ENCODE data around the gene SLC25A26. TPM values are rescaled to one million over a fixed set of nuclear protein-coding genes. Genes with fewer than 3 reads are reported as not detected.
"Not testable (repeated sequence)": the region's sequence is repeated elsewhere in the genome, so short reads cannot be mapped to it uniquely, and the experiment has no call there.

The SLC25A26 gene
- total RNA-seq, 6 experiments from 2014 or later: 12.8 to 16.3 (median 13.6) TPM

DNA sequence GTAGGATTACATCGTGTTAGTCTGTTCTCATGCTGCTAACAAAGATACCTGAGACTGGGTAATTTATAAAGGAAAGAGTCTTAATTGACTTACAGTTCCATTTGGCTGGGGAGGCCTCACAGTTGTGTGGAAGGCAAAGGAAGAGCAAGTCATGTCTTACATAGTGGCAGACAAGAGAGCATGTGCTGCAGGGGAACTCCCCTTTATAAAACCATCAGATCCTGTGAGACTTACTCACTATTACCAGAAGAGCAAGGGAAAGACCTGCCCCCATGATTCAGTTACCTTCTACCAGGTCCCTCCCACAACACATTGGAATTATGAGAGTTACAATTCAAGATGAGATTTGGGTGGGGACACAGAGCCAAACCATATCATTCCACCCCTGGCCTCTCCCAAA is 3.4 kb downstream of the SLC25A26 start:
- TF ChIP-seq, protein P1, sequence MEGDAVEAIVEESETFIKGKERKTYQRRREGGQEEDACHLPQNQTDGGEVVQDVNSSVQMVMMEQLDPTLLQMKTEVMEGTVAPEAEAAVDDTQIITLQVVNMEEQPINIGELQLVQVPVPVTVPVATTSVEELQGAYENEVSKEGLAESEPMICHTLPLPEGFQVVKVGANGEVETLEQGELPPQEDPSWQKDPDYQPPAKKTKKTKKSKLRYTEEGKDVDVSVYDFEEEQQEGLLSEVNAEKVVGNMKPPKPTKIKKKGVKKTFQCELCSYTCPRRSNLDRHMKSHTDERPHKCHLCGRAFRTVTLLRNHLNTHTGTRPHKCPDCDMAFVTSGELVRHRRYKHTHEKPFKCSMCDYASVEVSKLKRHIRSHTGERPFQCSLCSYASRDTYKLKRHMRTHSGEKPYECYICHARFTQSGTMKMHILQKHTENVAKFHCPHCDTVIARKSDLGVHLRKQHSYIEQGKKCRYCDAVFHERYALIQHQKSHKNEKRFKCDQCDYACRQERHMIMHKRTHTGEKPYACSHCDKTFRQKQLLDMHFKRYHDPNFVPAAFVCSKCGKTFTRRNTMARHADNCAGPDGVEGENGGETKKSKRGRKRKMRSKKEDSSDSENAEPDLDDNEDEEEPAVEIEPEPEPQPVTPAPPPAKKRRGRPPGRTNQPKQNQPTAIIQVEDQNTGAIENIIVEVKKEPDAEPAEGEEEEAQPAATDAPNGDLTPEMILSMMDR (IDR thresholded peaks at IDR 0.05): no peak
- Mint-ChIP-seq H3K27me3 (ENCODE audit: insufficient read depth) (no peaks in the 10 kb centered on the region), H3K27ac (no peak overlapping the region), H3K4me1 (ENCODE audit: low read depth) (peaks cover 19% of the 10 kb centered on the region), H3K9me3 (no peaks in the 10 kb centered on the region), H3K4me3 (no peak overlapping the region), H3K36me3 (ENCODE audit: low read depth) (no peaks in the 10 kb centered on the region)
- DNase-seq: no peak

DNA sequence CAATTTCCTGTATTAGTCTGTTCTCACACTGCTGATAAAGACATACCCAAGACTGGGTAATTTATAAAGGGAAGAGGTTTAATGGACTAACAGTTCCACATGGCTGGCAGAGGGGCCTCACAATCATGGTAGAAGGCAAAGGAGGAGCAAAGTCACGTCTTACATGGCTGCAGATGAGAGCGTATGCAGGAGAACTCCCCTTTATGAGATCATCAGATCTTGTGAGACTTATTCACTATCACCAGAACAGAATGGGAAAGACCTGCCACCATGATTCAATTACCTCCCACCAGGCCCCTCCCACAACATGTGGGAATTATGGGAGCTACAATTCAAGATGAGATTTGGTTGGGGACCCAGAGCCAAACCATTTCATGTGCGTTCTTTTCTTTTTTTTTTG is 5.3 kb downstream of the SLC25A26 start:
- not testable (repeated sequence) for H3K9me3 Mint-ChIP-seq; DNase-seq; H3K36me3 Mint-ChIP-seq (ENCODE audit: low read depth); H3K4me1 Mint-ChIP-seq (ENCODE audit: low read depth); H3K27me3 Mint-ChIP-seq (ENCODE audit: insufficient read depth); H3K27ac Mint-ChIP-seq; H3K4me3 Mint-ChIP-seq

DNA sequence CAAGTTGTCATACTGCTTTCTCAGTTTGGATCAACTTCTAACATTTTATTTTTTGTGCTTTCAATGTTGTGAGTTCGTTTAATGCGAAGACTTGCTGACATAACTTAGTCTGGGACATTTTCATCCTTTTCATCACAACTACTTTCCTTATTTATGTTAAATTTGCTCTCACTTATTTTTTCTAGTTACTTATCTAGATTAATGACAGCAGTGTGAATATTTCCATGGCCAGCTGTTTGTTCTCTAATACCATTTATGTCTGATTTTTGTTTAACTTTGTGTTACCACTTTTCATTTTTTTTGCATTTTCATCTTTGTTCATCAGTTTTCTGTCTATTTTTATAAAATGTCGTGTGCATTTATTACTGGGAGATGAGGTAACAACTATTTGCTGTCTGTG is 6.2 kb downstream of the SLC25A26 start:
- no peaks in the 10 kb centered on the region for H3K9me3 Mint-ChIP-seq
- TF ChIP-seq, protein P1 (IDR thresholded peaks at IDR 0.05): no peak
- no peak overlapping the region for H3K4me3 Mint-ChIP-seq

DNA sequence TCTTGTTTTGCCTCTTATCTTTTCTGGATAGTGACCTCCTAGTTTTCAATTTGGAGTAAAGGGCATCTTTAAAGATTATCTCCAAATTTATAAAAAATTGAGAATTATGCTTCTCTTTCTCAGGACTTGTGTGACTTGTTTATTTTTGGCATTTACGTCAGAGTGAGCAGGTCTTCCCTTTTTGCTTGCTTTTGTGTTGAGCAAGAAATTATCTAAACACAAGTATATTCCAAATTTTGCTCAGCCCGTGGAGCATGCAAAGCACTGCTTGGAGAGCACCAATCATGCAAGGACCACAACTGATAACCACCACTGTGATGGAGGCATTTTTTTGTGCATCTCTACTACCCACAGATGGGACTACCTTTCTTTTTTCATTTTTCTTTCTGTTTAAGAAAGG is 7.1 kb downstream of the SLC25A26 start:
- TF ChIP-seq, protein P1 (IDR thresholded peaks at IDR 0.05): no peak
- no peak for DNase-seq
- no peaks in the 10 kb centered on the region for H3K4me1 Mint-ChIP-seq (ENCODE audit: low read depth)
- H3K4me3 Mint-ChIP-seq: no peak overlapping the region
- no peaks in the 10 kb centered on the region for H3K27me3 Mint-ChIP-seq (ENCODE audit: insufficient read depth)
- H3K27ac Mint-ChIP-seq: no peak overlapping the region
- H3K9me3 Mint-ChIP-seq: no peaks in the 10 kb centered on the region
- H3K36me3 Mint-ChIP-seq (ENCODE audit: low read depth): no peaks in the 10 kb centered on the region

More for the DNA sequence above, 6.2 kb downstream of the SLC25A26 start:
- Mint-ChIP-seq H3K4me1 (ENCODE audit: low read depth) (no peaks in the 10 kb centered on the region), H3K27ac (no peak overlapping the region), H3K36me3 (ENCODE audit: low read depth) (no peaks in the 10 kb centered on the region), H3K27me3 (ENCODE audit: insufficient read depth) (no peaks in the 10 kb centered on the region)
- DNase-seq: no peak

DNA sequence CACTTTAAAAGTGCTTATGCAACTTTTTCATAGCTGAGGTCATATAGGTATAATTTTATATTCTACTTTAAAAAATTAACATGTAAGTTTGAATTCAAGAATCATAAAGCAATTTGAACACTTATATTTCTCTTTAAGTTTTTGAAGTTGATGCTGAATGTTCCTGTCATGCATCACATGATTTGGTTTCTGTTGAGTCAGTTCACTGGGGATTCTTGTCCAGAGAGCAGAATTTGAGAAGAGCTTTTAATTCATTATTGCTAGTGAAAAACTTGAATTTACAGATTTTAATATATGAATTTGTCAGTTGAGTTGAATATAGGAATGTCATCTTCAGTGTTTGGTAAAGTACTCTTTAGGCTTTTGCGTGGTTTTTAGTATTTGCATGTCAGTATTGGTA is 7.9 kb downstream of the SLC25A26 start:
- Mint-ChIP-seq H3K4me3 (no peak overlapping the region), H3K9me3 (no peaks in the 10 kb centered on the region), H3K4me1 (ENCODE audit: low read depth) (no peaks in the 10 kb centered on the region), H3K36me3 (ENCODE audit: low read depth) (no peaks in the 10 kb centered on the region), H3K27me3 (ENCODE audit: insufficient read depth) (no peaks in the 10 kb centered on the region), H3K27ac (no peak overlapping the region)
- DNase-seq: no peak
- TF ChIP-seq, protein P1 (IDR thresholded peaks at IDR 0.05): no peak

DNA sequence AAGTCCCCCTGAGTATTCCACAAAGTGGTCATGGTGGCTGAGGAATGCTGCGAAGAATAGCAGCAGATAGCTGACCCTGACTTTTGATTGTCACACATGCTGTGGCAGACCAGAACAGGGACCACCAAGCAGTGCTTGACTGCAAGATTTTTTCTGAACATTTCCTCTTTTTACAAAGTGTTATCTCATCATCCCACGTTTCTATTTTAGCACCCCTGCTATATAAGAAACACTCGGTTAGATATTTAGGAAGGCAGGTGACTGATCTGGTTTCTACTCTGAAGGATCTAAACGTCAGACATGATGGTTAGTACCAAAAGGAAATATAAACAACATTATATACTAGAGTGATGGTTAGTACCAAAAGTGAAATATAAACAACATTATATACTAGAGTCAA is 9.1 kb downstream of the SLC25A26 start:
- no peak for DNase-seq
- Mint-ChIP-seq H3K27ac (no peak overlapping the region), H3K9me3 (no peaks in the 10 kb centered on the region), H3K4me1 (ENCODE audit: low read depth) (no peaks in the 10 kb centered on the region), H3K36me3 (ENCODE audit: low read depth) (no peaks in the 10 kb centered on the region), H3K27me3 (ENCODE audit: insufficient read depth) (no peaks in the 10 kb centered on the region), H3K4me3 (no peak overlapping the region)
- TF ChIP-seq, protein P1 (IDR thresholded peaks at IDR 0.05): no peak
